ENCODE data around the gene TNS1. TPM values are rescaled to one million over a fixed set of nuclear protein-coding genes. Genes with fewer than 3 reads are reported as not detected.
"Not testable (repeated sequence)": the region's sequence is repeated elsewhere in the genome, so short reads cannot be mapped to it uniquely, and the experiment has no call there.

The TNS1 gene
- total RNA-seq, 1 donor from 2014 or later = 54.5 TPM

DNA sequence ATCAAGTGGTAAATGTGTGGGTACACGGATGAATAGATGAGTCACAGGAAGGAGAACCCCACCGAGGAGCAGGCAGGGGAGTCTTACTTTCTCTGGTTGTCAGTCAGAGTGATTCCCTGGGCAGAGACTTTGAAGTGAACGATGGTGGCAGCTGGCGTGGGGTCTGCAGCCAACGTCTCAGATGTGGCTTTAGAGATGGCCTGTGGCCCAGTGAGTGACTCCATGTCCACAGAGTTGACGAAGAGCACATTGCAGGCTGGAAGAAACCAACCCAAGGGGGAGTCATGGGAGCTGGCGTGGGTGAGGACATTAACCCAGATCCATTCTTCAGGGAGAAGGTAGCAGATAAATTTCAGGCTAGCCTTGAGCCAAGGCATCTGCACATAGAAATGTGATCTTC, 193.1 kb downstream of the TNS1 start:
- Histone ChIP-seq H3K36me3 (ENCODE audit: control insufficient read depth, insufficient read depth, low read length) (peaks cover 3% of the 10 kb centered on the region), H3K4me3 (ENCODE audit: low read depth, low read length) (no peak overlapping the region), H3K27me3 (ENCODE audit: control insufficient read depth, insufficient read depth, low read length) (no peaks in the 10 kb centered on the region)
- no peak for DNase-seq (ENCODE audit: low read depth)
- TF ChIP-seq, protein P1, sequence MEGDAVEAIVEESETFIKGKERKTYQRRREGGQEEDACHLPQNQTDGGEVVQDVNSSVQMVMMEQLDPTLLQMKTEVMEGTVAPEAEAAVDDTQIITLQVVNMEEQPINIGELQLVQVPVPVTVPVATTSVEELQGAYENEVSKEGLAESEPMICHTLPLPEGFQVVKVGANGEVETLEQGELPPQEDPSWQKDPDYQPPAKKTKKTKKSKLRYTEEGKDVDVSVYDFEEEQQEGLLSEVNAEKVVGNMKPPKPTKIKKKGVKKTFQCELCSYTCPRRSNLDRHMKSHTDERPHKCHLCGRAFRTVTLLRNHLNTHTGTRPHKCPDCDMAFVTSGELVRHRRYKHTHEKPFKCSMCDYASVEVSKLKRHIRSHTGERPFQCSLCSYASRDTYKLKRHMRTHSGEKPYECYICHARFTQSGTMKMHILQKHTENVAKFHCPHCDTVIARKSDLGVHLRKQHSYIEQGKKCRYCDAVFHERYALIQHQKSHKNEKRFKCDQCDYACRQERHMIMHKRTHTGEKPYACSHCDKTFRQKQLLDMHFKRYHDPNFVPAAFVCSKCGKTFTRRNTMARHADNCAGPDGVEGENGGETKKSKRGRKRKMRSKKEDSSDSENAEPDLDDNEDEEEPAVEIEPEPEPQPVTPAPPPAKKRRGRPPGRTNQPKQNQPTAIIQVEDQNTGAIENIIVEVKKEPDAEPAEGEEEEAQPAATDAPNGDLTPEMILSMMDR (IDR thresholded peaks at IDR 0.05; ENCODE audit: insufficient read depth, low read length, poor library complexity, severe bottlenecking) = no peak

DNA sequence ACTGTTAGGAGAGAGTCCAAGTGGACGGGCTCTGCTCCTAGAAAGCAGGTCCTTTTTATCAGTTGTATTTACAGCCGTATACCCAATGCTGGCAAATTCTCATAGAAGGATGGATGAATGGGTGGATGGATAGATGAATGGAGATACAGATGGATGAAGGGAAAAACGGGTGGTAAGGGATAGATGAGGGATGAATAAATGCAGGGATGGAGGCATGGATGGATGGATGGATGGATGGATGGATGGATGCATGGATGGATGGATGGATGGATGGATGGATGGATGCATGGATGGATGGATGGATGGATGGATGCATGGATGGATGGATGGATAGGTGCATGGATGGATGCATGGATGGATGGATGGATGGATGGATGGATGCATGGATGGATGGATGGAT, 193.8 kb downstream of the TNS1 start:
- H3K36me3 ChIP-seq (ENCODE audit: control insufficient read depth, insufficient read depth, low read length); H3K4me3 ChIP-seq (ENCODE audit: low read depth, low read length); DNase-seq (ENCODE audit: low read depth); H3K27me3 ChIP-seq (ENCODE audit: control insufficient read depth, insufficient read depth, low read length): not testable (repeated sequence)

DNA sequence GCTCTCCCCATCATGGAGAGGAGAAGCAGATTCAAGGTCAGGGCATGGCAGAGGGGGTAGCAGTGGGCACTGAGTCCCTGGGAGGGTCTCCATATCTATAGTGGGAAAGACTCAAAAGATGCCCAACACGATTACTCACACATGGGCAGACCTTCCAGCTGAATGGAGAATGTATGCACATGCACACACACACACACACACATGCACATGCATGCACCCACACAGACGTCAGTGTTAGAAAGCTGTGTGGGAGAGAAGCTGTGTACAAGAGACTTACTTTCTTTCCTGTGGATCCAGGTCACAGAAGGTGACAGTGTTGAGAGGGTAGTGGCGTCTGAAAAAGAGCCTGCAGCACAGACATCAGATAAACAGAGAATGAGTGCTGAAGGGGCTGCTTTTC, 194.5 kb downstream of the TNS1 start:
- TF ChIP-seq, protein P1 (IDR thresholded peaks at IDR 0.05; ENCODE audit: insufficient read depth, low read length, poor library complexity, severe bottlenecking) = no peak

DNA sequence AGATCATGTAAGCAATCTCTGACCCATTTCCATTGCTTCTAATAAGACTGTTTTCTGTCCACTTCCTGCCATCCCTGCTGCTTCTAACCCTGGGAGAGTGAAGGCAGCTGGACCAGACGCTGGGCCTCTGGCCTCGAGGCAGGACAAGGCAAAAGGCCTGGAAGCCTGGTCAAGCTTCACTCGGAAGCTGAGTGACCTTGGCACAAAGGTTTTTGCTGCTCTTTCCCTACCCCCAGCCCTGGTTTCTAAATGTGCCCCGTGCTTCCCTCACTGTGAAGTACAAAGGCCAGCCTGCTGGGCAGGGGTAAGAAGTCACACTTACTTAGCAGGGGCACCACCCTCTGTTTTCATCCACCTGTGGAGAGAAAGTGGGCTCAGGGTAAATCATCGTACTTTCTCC, 195.0 kb downstream of the TNS1 start:
- DNase-seq (ENCODE audit: low read depth) = no peak
- TF ChIP-seq, protein P1 (IDR thresholded peaks at IDR 0.05; ENCODE audit: insufficient read depth, low read length, poor library complexity, severe bottlenecking) = no peak
- no peak overlapping the region for H3K4me3 ChIP-seq (ENCODE audit: low read depth, low read length)
- no peaks in the 10 kb centered on the region for H3K27me3 ChIP-seq (ENCODE audit: control insufficient read depth, insufficient read depth, low read length)
- H3K36me3 ChIP-seq (ENCODE audit: control insufficient read depth, insufficient read depth, low read length) = peaks cover 3% of the 10 kb centered on the region

More for the DNA sequence above, 194.5 kb downstream of the TNS1 start:
- H3K36me3 ChIP-seq (ENCODE audit: control insufficient read depth, insufficient read depth, low read length) = peaks cover 3% of the 10 kb centered on the region
- no peak overlapping the region for H3K4me3 ChIP-seq (ENCODE audit: low read depth, low read length)
- no peaks in the 10 kb centered on the region for H3K27me3 ChIP-seq (ENCODE audit: control insufficient read depth, insufficient read depth, low read length)
- no peak for DNase-seq (ENCODE audit: low read depth)

DNA sequence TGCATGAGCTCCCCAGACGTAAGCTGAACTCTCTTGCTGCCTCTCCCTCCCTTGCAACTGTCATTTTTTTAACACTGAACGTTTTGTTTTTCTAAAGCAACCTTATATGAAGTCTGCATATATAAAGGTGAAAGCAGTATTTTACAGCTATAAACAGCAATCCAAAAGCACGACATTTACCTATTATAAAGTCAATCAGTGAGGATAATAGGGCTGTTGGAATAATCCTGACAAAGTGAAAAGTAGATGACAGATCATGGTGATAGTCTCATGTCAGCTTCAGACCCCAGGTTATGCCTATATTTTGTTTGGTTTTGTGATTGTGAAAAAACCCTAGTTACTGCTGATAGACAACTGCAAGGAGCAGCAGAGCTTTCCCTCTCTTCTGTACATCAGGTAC, 195.8 kb downstream of the TNS1 start:
- Histone ChIP-seq H3K36me3 (ENCODE audit: control insufficient read depth, insufficient read depth, low read length) (peaks cover 2% of the 10 kb centered on the region), H3K4me3 (ENCODE audit: low read depth, low read length) (no peak overlapping the region), H3K27me3 (ENCODE audit: control insufficient read depth, insufficient read depth, low read length) (no peaks in the 10 kb centered on the region)
- TF ChIP-seq, protein P1 (IDR thresholded peaks at IDR 0.05; ENCODE audit: insufficient read depth, low read length, poor library complexity, severe bottlenecking) = no peak
- no peak for DNase-seq (ENCODE audit: low read depth)

DNA sequence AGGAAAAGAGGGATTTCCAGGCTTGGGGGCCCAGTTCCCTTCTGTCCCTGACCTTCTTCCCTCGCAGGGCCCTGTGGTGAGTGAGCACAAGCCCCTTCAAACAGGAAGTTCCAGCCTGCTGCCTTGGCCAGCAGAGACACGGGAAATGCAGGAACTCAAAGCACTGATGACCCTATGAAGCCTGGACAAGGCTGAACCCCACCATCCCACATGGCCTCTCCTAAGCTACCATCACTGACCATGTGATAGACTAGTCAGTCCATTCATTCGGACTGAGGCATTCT, 196.4 kb downstream of the TNS1 start:
- Histone ChIP-seq H3K36me3 (ENCODE audit: control insufficient read depth, insufficient read depth, low read length) (peaks cover 2% of the 10 kb centered on the region), H3K27me3 (ENCODE audit: control insufficient read depth, insufficient read depth, low read length) (no peaks in the 10 kb centered on the region), H3K4me3 (ENCODE audit: low read depth, low read length) (no peak overlapping the region)
- TF ChIP-seq, protein P1 (IDR thresholded peaks at IDR 0.05; ENCODE audit: insufficient read depth, low read length, poor library complexity, severe bottlenecking) = no peak
- DNase-seq (ENCODE audit: low read depth) = no peak

All from kidney epithelial cell (primary cell).